Smooth muscle cell (in vitro differentiated cells): Measurements from ENCODE around the gene WWC1. TPM values are rescaled to one million over a fixed set of nuclear protein-coding genes. Genes with fewer than 3 reads are reported as not detected.

Experiments used
- DNase-seq: peaks from one replicate; lab custom pipeline; 2025; ENCODE audit not compliant: unreplicated experiment; lab: John Stamatoyannopoulos, UW
- H2AFZ ChIP-seq: fragments of 200-600 bp; sonication (generic); 2 replicates; pipeline ENCODE4 v1.6.0; 2016; ENCODE audit warnings: antibody characterized with exemption, low read depth, mild to moderate bottlenecking
- H3F3A ChIP-seq: fragments of 200-600 bp; sonication (generic); 2 replicates; pipeline ENCODE4 v1.6.0; 2017; ENCODE audit warnings: antibody characterized with exemption, low read depth
- H3K27ac ChIP-seq: fragments of 200-600 bp; sonication (generic); 2 replicates; pipeline ENCODE4 v1.5.1; 2016; ENCODE audit warnings: low read depth, mild to moderate bottlenecking
- H3K27me3 ChIP-seq: fragments of 200-600 bp; sonication (generic); 2 replicates; pipeline ENCODE4 v1.6.1; 2016; ENCODE audit warnings: low read depth, mild to moderate bottlenecking
- H3K36me3 ChIP-seq: fragments of 200-600 bp; sonication (generic); 2 replicates; pipeline ENCODE4 v1.5.1; 2016; ENCODE audit warnings: low read depth
- H3K4me1 ChIP-seq: fragments of 200-600 bp; sonication (generic); 2 replicates; pipeline ENCODE4 v1.5.1; 2016; ENCODE audit warnings: low read depth
- H3K4me2 ChIP-seq: fragments of 200-600 bp; sonication (generic); 2 replicates; pipeline ENCODE4 v1.6.0; 2016; ENCODE audit warnings: mild to moderate bottlenecking
- H3K4me3 ChIP-seq: fragments of 200-600 bp; sonication (generic); 2 replicates; pipeline ENCODE4 v1.5.1; 2016; ENCODE audit warnings: mild to moderate bottlenecking
- H3K79me2 ChIP-seq: fragments of 200-600 bp; sonication (generic); 2 replicates; pipeline ENCODE4 v1.6.0; 2016; ENCODE audit warnings: low read depth, mild to moderate bottlenecking
- H3K9ac ChIP-seq: fragments of 200-600 bp; sonication (generic); 2 replicates; pipeline ENCODE4 v1.6.0; 2016; ENCODE audit warnings: low read depth
- H3K9me3 ChIP-seq: fragments of 200-600 bp; sonication (generic); replicated peaks from 2 replicates; pipeline ENCODE4 v1.5.1; 2016; ENCODE audit warnings: low read depth
- H4K20me1 ChIP-seq: fragments of 200-600 bp; sonication (generic); 2 replicates; pipeline ENCODE4 v1.6.0; 2016; ENCODE audit warnings: low read depth
- WGBS: methylation state at CpG from one replicate; pipeline ENCODE4 v1.1.7; 2016; ENCODE audit warnings: low lambda C conversion rate; 5-methylcytosine and 5-hydroxymethylcytosine counted together
- polyA plus RNA-seq: library from polyadenylated mRNA; unstranded; fragments of >200 nt; fragmentation: Nextera tagmentation; extraction: Ambion mirVana; gene quantifications from 2 replicates; pipeline ENCODE4 v1.2.1, GENCODE V29; 2016
- total RNA-seq: library from RNA; depleted of rRNA; stranded (reverse); fragments of >200 nt; gene quantifications from 2 replicates; pipeline ENCODE4 v1.2.3, GENCODE V29; 2014
- TF ChIP-seq, protein P1 (sequence below): fragments of 200-600 bp; sonication (generic); IDR thresholded peaks from 2 replicates; pipeline ENCODE4 v1.5.1; 2017; ENCODE audit warnings: borderline replicate concordance, mild to moderate bottlenecking, antibody characterized with exemption; ENCODE audit not compliant: insufficient read depth, poor library complexity, severe bottlenecking

Gene WWC1
- total and polyA plus RNA-seq, 2 experiments from 2014 or later, result 3.7 to 7.5 TPM

DNA sequence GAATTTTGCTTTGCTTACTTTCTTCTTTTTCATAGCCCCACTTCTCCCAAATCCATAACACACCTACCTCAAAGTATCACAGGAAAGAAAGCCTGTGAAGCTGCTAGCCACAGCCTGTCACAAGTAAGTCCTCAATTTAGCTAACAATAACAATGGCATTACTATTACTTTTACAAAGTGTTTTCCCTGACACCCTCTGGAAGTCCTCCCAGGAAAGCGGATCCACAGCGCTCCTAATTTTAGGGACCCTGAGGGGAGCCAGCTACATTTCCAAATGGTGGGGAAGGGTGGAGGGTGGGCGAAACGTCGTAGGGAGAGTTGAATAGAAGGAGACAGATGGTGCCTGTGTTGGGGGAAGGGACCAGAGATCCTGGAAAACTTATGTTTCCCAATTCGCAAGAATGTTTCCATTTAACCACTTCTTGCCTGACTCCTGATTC is 523 bp upstream of the WWC1 start:
- Histone ChIP-seq H3K27me3 (no peaks in the 10 kb centered on the region), H2AFZ (peak overlapping the region; percentile 85), H3K9me3 (no peaks in the 10 kb centered on the region), H3K27ac (no peak overlapping the region), H4K20me1 (no peaks in the 10 kb centered on the region), H3F3A (peaks cover 6% of the 10 kb centered on the region), H3K9ac (peak overlapping the region; percentile 43), H3K79me2 (peaks cover 14% of the 10 kb centered on the region), H3K36me3 (no peaks in the 10 kb centered on the region), H3K4me2 (peak overlapping the region; percentile 93), H3K4me1 (peaks cover 8% of the 10 kb centered on the region), H3K4me3 (peak overlapping the region; percentile 67)
- WGBS, result 8% methylated on average over 6 of the region's 6 CpGs
- DNase-seq, result no peak
- TF ChIP-seq, protein P1, sequence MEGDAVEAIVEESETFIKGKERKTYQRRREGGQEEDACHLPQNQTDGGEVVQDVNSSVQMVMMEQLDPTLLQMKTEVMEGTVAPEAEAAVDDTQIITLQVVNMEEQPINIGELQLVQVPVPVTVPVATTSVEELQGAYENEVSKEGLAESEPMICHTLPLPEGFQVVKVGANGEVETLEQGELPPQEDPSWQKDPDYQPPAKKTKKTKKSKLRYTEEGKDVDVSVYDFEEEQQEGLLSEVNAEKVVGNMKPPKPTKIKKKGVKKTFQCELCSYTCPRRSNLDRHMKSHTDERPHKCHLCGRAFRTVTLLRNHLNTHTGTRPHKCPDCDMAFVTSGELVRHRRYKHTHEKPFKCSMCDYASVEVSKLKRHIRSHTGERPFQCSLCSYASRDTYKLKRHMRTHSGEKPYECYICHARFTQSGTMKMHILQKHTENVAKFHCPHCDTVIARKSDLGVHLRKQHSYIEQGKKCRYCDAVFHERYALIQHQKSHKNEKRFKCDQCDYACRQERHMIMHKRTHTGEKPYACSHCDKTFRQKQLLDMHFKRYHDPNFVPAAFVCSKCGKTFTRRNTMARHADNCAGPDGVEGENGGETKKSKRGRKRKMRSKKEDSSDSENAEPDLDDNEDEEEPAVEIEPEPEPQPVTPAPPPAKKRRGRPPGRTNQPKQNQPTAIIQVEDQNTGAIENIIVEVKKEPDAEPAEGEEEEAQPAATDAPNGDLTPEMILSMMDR, result no peak

DNA sequence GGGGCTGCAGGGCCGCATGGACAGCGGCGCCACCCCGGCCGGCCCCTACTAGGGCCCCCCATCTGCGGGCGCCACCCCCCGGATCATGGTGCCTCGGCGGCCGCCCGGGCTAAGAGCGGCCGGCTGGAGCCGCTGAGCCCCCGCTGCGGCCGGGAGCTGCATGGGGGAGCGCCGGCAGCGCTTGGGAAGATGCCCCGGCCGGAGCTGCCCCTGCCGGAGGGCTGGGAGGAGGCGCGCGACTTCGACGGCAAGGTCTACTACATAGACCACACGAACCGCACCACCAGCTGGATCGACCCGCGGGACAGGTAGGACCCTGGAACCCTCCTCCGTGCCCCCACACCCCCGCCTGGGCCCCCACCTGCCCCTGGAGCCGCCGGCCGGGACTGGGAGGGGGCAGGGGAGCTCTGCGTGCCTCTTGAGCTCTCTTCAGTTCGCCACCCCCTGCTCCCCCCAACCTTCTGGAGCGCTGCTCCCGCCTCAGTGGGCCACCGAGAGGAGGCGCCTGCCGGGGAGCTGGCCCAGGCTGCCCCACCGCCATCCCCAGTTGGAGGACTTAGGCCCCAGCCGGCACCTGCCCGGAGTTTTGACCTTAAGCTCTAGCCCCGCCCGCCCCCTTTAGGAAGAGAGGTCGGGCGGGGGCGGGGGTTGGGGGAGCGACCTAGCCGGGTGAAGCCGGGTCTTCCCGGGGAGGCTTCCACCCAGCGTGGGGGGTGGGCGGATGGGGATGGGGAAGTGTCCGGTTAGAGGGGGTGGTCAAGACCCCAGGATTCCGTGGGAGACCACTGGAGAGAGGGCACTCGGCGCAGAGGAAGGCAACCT is 730 bp downstream of the WWC1 start:
- Histone ChIP-seq H3K4me2 (peak overlapping the region; percentile 93), H3K27ac (no peak overlapping the region)

DNA sequence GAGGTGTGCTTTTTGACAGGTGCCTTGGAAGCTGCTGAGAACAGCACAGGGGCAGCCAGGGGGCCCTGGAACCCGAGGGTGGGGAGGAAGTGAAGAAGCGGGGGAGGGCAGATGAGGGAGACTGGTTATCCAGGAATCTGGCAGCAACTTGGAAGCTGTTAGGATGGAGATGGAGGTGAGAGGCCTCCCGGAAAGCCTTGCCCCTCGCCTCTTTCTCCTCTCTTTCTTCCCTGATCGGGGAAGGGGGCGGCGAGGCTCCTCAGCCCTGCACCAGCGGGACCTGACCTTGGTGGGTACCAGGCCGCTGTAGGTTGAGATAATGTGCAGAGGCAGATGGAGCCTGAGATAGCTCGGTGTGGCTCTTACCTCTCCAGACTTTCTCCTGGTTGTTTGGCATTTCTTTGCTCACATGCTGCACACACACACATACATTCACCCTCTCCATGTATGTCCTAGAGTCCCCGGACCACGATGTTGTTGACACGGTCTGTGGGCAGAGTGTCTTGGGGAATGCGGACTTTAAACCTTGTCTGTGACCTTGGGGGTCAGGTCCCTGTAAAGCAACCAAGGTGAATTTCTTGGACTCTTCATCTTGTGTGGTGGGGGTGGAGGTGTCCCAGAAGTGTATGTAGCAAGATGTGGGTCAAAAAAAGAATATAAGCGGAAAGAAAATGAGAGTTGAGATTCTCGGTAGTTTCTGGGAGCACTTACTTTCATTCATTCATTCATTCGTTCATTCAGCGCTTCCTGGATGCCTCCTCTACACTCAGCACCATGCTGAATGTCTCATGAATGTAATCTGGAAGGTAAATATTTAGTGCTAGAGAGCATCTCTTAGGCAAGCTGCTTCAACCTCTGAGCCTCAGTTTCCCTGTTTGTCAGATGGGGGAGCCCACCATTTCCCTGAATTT is 1.6 kb downstream of the WWC1 start:
- H3K4me2 ChIP-seq, result peak overlapping the region; percentile 93
- H3K36me3 ChIP-seq, result no peaks in the 10 kb centered on the region
- H3K9me3 ChIP-seq, result no peaks in the 10 kb centered on the region
- H3F3A ChIP-seq, result peaks cover 6% of the 10 kb centered on the region
- no peak overlapping the region for H3K27ac ChIP-seq
- H3K79me2 ChIP-seq, result peaks cover 14% of the 10 kb centered on the region
- no peaks in the 10 kb centered on the region for H4K20me1 ChIP-seq
- TF ChIP-seq, protein P1, result no peak
- DNase-seq, result no peak
- H3K27me3 ChIP-seq, result no peaks in the 10 kb centered on the region
- H3K4me1 ChIP-seq, result peaks cover 13% of the 10 kb centered on the region
- no peak overlapping the region for H2AFZ ChIP-seq
- peak overlapping the region; percentile 67 for H3K4me3 ChIP-seq
- no peak overlapping the region for H3K9ac ChIP-seq
- 63% methylated on average over 15 of the region's 18 CpGs for WGBS

More for the DNA sequence above, 730 bp downstream of the WWC1 start:
- Histone ChIP-seq H3K9me3 (no peaks in the 10 kb centered on the region), H3K9ac (no peak overlapping the region), H4K20me1 (no peaks in the 10 kb centered on the region), H3K4me3 (peak overlapping the region; percentile 67), H3K36me3 (no peaks in the 10 kb centered on the region), H3K79me2 (peaks cover 14% of the 10 kb centered on the region), H3F3A (peaks cover 6% of the 10 kb centered on the region), H3K27me3 (no peaks in the 10 kb centered on the region), H2AFZ (no peak overlapping the region), H3K4me1 (peaks cover 13% of the 10 kb centered on the region)
- TF ChIP-seq, protein P1, result no peak
- 4% methylated on average over 23 of the region's 64 CpGs for WGBS
- DNase-seq, result no peak
